ENCODE results near the gene GNPNAT1.

DNA sequence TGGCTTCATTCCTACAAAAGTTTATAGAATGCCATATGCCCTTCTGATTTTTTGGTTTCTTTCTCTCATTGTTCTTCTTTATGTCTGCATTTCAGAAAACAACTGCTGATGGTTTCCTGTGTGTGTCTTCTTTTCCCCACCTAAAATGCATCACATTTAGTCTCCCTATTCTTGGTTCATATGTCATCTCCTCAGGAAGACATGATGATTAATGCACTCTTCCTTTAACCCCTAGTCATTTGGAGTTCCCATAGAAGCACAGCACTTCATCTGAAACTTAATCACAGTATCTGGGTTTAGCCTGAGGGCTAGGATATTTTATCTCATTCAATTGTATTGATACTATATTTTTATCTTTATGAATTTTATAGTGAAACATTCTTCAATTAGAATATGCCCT is 21.5 kb downstream of the GNPNAT1 start:
- no peak for TF ChIP-seq POLR2A (IDR thresholded peaks at IDR 0.05)
- TF ChIP-seq, protein P1, sequence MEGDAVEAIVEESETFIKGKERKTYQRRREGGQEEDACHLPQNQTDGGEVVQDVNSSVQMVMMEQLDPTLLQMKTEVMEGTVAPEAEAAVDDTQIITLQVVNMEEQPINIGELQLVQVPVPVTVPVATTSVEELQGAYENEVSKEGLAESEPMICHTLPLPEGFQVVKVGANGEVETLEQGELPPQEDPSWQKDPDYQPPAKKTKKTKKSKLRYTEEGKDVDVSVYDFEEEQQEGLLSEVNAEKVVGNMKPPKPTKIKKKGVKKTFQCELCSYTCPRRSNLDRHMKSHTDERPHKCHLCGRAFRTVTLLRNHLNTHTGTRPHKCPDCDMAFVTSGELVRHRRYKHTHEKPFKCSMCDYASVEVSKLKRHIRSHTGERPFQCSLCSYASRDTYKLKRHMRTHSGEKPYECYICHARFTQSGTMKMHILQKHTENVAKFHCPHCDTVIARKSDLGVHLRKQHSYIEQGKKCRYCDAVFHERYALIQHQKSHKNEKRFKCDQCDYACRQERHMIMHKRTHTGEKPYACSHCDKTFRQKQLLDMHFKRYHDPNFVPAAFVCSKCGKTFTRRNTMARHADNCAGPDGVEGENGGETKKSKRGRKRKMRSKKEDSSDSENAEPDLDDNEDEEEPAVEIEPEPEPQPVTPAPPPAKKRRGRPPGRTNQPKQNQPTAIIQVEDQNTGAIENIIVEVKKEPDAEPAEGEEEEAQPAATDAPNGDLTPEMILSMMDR (IDR thresholded peaks at IDR 0.05), result no peak
